ENCODE data around the gene NDE1.

Gene NDE1

GRCh38 chr16:15739950-15740349, 89.9 kb downstream of the NDE1 start:
- Histone ChIP-seq H3K27ac (ENCODE audit: low read length) (no peak overlapping the region), H3K79me2 (ENCODE audit: low read length) (no peaks in the 10 kb centered on the region), H3K36me3 (replicated peaks; ENCODE audit: insufficient read depth, low read length) (no peaks in the 10 kb centered on the region), H3K4me1 (ENCODE audit: low read length) (no peaks in the 10 kb centered on the region), H3K4me3 (ENCODE audit: low read length) (no peak overlapping the region), H3K9me2 (replicated peaks; ENCODE audit: insufficient read depth, low read length) (no peaks in the 10 kb centered on the region), H3K9ac (ENCODE audit: low read length) (no peak overlapping the region), H2AFZ (ENCODE audit: low read length) (no peak overlapping the region), H3K27me3 (replicated peaks; ENCODE audit: insufficient read depth, low read length) (no peaks in the 10 kb centered on the region), H4K20me1 (ENCODE audit: insufficient read depth, low read length) (no peaks in the 10 kb centered on the region), H3K9me3 (replicated peaks; ENCODE audit: insufficient read depth, low read length) (no peaks in the 10 kb centered on the region), H3K4me2 (ENCODE audit: low read depth, low read length) (no peak overlapping the region), H3F3A (ENCODE audit: insufficient read depth, low read length) (no peaks in the 10 kb centered on the region)
- no peak for TF ChIP-seq CTCF (IDR thresholded peaks at IDR 0.05; ENCODE audit: low read length)
- no peak for TF ChIP-seq EZH2 (optimal IDR thresholded peaks at IDR 0.05; ENCODE audit: low read depth, low read length)
- TF ChIP-seq EZH2phosphoT487 (IDR thresholded peaks at IDR 0.05; ENCODE audit: low read length): no peak
- no peak for DNase-seq

GRCh38 chr16:15741207-15741871, 91.3 kb downstream of the NDE1 start:
- TF ChIP-seq CTCF (IDR thresholded peaks at IDR 0.05; ENCODE audit: low read length): no peak
- TF ChIP-seq EZH2 (optimal IDR thresholded peaks at IDR 0.05; ENCODE audit: low read depth, low read length): no peak
- TF ChIP-seq EZH2phosphoT487 (IDR thresholded peaks at IDR 0.05; ENCODE audit: low read length): no peak
- Histone ChIP-seq H3F3A (ENCODE audit: insufficient read depth, low read length) (no peaks in the 10 kb centered on the region), H3K9ac (ENCODE audit: low read length) (no peak overlapping the region), H2AFZ (ENCODE audit: low read length) (no peak overlapping the region), H3K27ac (ENCODE audit: low read length) (no peak overlapping the region), H3K9me3 (replicated peaks; ENCODE audit: insufficient read depth, low read length) (no peaks in the 10 kb centered on the region), H4K20me1 (ENCODE audit: insufficient read depth, low read length) (no peaks in the 10 kb centered on the region), H3K4me3 (ENCODE audit: low read length) (no peak overlapping the region), H3K4me1 (ENCODE audit: low read length) (no peaks in the 10 kb centered on the region), H3K9me2 (replicated peaks; ENCODE audit: insufficient read depth, low read length) (no peaks in the 10 kb centered on the region), H3K27me3 (replicated peaks; ENCODE audit: insufficient read depth, low read length) (no peaks in the 10 kb centered on the region), H3K79me2 (ENCODE audit: low read length) (no peaks in the 10 kb centered on the region), H3K36me3 (replicated peaks; ENCODE audit: insufficient read depth, low read length) (no peaks in the 10 kb centered on the region), H3K4me2 (ENCODE audit: low read depth, low read length) (no peak overlapping the region)
- no peak for DNase-seq

- H3K36me3 ChIP-seq (replicated peaks; ENCODE audit: insufficient read depth, low read length): no peaks in the 10 kb centered on the region
Observed at GRCh38 chr16:15742716-15743115, 92.7 kb downstream of the NDE1 start.

More at GRCh38 chr16:15742716-15743115, 92.7 kb downstream of the NDE1 start:
- Histone ChIP-seq H3K4me1 (ENCODE audit: low read length) (no peaks in the 10 kb centered on the region), H4K20me1 (ENCODE audit: insufficient read depth, low read length) (no peaks in the 10 kb centered on the region), H3K9ac (ENCODE audit: low read length) (no peak overlapping the region), H3K9me2 (replicated peaks; ENCODE audit: insufficient read depth, low read length) (no peaks in the 10 kb centered on the region), H3K4me3 (ENCODE audit: low read length) (no peak overlapping the region), H2AFZ (ENCODE audit: low read length) (no peak overlapping the region), H3K9me3 (replicated peaks; ENCODE audit: insufficient read depth, low read length) (no peaks in the 10 kb centered on the region), H3K27ac (ENCODE audit: low read length) (no peak overlapping the region), H3F3A (ENCODE audit: insufficient read depth, low read length) (no peaks in the 10 kb centered on the region), H3K27me3 (replicated peaks; ENCODE audit: insufficient read depth, low read length) (no peaks in the 10 kb centered on the region), H3K4me2 (ENCODE audit: low read depth, low read length) (no peak overlapping the region), H3K79me2 (ENCODE audit: low read length) (no peaks in the 10 kb centered on the region)
- DNase-seq: no peak
- TF ChIP-seq EZH2 (optimal IDR thresholded peaks at IDR 0.05; ENCODE audit: low read depth, low read length): no peak
- no peak for TF ChIP-seq EZH2phosphoT487 (IDR thresholded peaks at IDR 0.05; ENCODE audit: low read length)
- TF ChIP-seq CTCF (IDR thresholded peaks at IDR 0.05; ENCODE audit: low read length): no peak
